Kidney (tissue), 14 donors: ENCODE data around the gene MYH8. TPM values are rescaled to one million over a fixed set of nuclear protein-coding genes. Genes with fewer than 3 reads are reported as not detected.

ENCODE experiments used
- DNase-seq, 5 donors: peaks; one replicate each; pipeline ENCODE4 v3.0.0-alpha.2; 2013 to 2020
- FAIRE-seq: peaks from 2 replicates; lab custom pipeline; 2012; peaks lifted over from hg19 to GRCh38; lab: Jason Lieb, UNC
- H3K27ac ChIP-seq, 2 donors: one replicate each; pipeline ENCODE4 v1.7.0; 2013; ENCODE audit warnings: low read depth in 2 of 2, low read length in 2 of 2, inconsistent platforms in 1 of 2
- H3K27me3 ChIP-seq: one replicate; pipeline ENCODE4 v1.7.1; 2013; ENCODE audit warnings: low read length, inconsistent platforms; ENCODE audit not compliant: control insufficient read depth, insufficient read depth
- H3K36me3 ChIP-seq, 3 donors: one replicate each; pipeline versions ENCODE4 v1.7.0 to v1.7.1; 2013; ENCODE audit warnings: low read length in 3 of 3, control low read depth in 1 of 3, inconsistent platforms in 1 of 3; ENCODE audit not compliant: insufficient read depth in 3 of 3, control insufficient read depth in 2 of 3
- H3K4me1 ChIP-seq, 3 donors: one replicate each; pipeline versions ENCODE4 v1.7.0 to v1.7.1; 2013; ENCODE audit warnings: low read length in 3 of 3, inconsistent platforms in 1 of 3, low read depth in 1 of 3; ENCODE audit not compliant: control insufficient read depth in 2 of 3, insufficient read depth in 2 of 3
- H3K4me3 ChIP-seq, 3 donors: one replicate each; pipeline versions ENCODE4 v1.7.0 to v1.8.1; 2013; ENCODE audit warnings: low read length in 3 of 3, control low read depth in 1 of 3, inconsistent platforms in 1 of 3
- H3K9ac ChIP-seq, 3 donors: one replicate each; pipeline versions ENCODE4 v1.7.0 to v1.7.1; 2013; ENCODE audit warnings: low read length in 3 of 3, control low read depth in 1 of 3, inconsistent platforms in 1 of 3
- H3K9me3 ChIP-seq, 3 donors: one replicate each; pipeline versions ENCODE4 v1.7.0 to v1.7.1; 2013; ENCODE audit warnings: low read length in 3 of 3, control low read depth in 1 of 3, inconsistent platforms in 1 of 3; ENCODE audit not compliant: control insufficient read depth in 2 of 3, insufficient read depth in 1 of 3
- CTCF ChIP-seq: IDR thresholded peaks from 3 replicates; pipeline ENCODE4 v1.5.1; 2012; ENCODE audit warnings: mild to moderate bottlenecking, moderate library complexity, borderline replicate concordance; ENCODE audit not compliant: insufficient read depth; ENCODE audit errors: extremely low read depth
- intact Hi-C: fragments of 100-400 bp; cut with DNase I; formaldehyde crosslinking; loops from one replicate; pipeline ENCODE4 v1.11.1; 2022
- polyA plus RNA-seq: library from polyadenylated mRNA; stranded (reverse); fragments of 350-450 nt; fragmentation: Illumina TruSeq; extraction: RNeasy Lipid Tissue Mini Kit (QIAGEN cat#74804); gene quantifications from one replicate; pipeline ENCODE4 v1.2.3, GENCODE V29; 2014; ENCODE audit warnings: low read depth, low replicate concordance; ENCODE audit not compliant: insufficient read depth
- total RNA-seq: library from RNA; stranded (reverse); fragmentation: NEBNext Ultra II Directional; extraction: Animal tissue kit (Norgen Biotek cat#: 25700); gene quantifications from one replicate; pipeline ENCODE4 v1.2.1, GENCODE V29; 2021
- donor health status: control.
- donor health status: control.
- donor health status: control.
- donor health status: control.
- donor health status: control.
- donor health status: DM: yes; HTN: yes; CAD: no.
- donor health status: Normal renal cell carcinoma (clear cell type).

The MYH8 gene
- total and polyA plus RNA-seq, 2 donors from 2014 or later = 0.28 to 0.30 TPM

- intact Hi-C loops = no loop called here
- H3K27me3 ChIP-seq = no peaks in the 10 kb centered on the region
- FAIRE-seq = no peak
- H3K9ac ChIP-seq = no peak overlapping the region
- no peaks in the 10 kb centered on the region for H3K9me3 ChIP-seq
- H3K27ac ChIP-seq = no peak overlapping the region
- no peak for TF ChIP-seq CTCF
- H3K4me3 ChIP-seq = no peak overlapping the region
- no peaks in the 10 kb centered on the region for H3K4me1 ChIP-seq
- peak in 2 of 5 donors; percentile 10 to 13 for DNase-seq
- H3K36me3 ChIP-seq = no peaks in the 10 kb centered on the region
These were observed 25.5 kb upstream of the MYH8 start for GRCh38 chr17:10447026-10447931.

- intact Hi-C loops = no loop called here
- Histone ChIP-seq H3K27me3 (no peaks in the 10 kb centered on the region), H3K9ac (no peak overlapping the region), H3K27ac (no peak overlapping the region), H3K4me1 (no peaks in the 10 kb centered on the region), H3K9me3 (peaks cover 0 to 4% (median 0%) of the 10 kb centered on the region in 3 donors), H3K36me3 (no peaks in the 10 kb centered on the region), H3K4me3 (no peak overlapping the region)
- FAIRE-seq (no peak), DNase-seq (no peak)
- no peak for TF ChIP-seq CTCF
These were observed 18.1 kb upstream of the MYH8 start for GRCh38 chr17:10439816-10440215.

DNA sequence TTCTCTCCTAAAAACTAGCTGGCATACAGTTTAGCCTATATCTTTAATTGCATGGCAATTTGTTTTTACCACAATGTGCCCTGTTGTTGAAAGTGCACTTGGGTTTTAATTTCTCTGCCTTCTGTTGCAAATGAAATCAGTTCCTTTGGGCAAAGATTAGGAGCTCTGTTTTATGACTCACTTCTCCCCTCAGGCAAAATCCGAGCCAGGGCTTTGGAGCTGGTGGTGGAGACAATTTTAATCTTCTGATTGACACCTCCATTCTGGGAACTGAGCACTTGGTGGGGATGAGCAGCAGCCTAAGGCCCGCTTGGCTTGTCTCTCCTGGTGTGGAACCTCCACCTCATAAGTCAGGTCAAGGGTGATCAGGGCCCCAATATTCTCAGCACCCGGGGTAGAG is 13.3 kb upstream of the MYH8 start:
- Histone ChIP-seq H3K9me3 (peaks cover 0 to 12% (median 0%) of the 10 kb centered on the region in 3 donors), H3K36me3 (no peaks in the 10 kb centered on the region), H3K4me3 (no peak overlapping the region), H3K27me3 (no peaks in the 10 kb centered on the region), H3K27ac (no peak overlapping the region), H3K4me1 (no peaks in the 10 kb centered on the region), H3K9ac (no peak overlapping the region)
- DNase-seq = no peak
- intact Hi-C loops = no loop called here
- no peak for TF ChIP-seq CTCF
- FAIRE-seq = no peak
